Measurements from ENCODE around the gene UBE2L6.

Gene UBE2L6

GRCh38 chr11:57527056-57527631, 40.3 kb downstream of the UBE2L6 start:
- DNase-seq: no peak

GRCh38 chr11:57523419-57523818, 44.1 kb downstream of the UBE2L6 start:
- DNase-seq: no peak

GRCh38 chr11:57521116-57521515, 46.4 kb downstream of the UBE2L6 start:
- DNase-seq: no peak

GRCh38 chr11:57516061-57516443, 51.4 kb downstream of the UBE2L6 start:
- DNase-seq: no peak

GRCh38 chr11:57515332-57516060, 52.0 kb downstream of the UBE2L6 start, which contains the start of gene SLC43A1:
TSS of gene SLC43A1 (minus strand) at chr11:57515702. CDS start at chr11:57514111, 1,591 bp downstream.
- DNase-seq: no peak

- no peak for DNase-seq
Observed at GRCh38 chr11:57514538-57515331, 52.7 kb downstream of the UBE2L6 start.

GRCh38 chr11:57513911-57514537, 53.4 kb downstream of the UBE2L6 start:
- no peak for DNase-seq

- no peak for DNase-seq
Observed at GRCh38 chr11:57513452-57513795, 54.0 kb downstream of the UBE2L6 start.

GRCh38 chr11:57512646-57513451, 54.6 kb downstream of the UBE2L6 start:
- DNase-seq: no peak

GRCh38 chr11:57511741-57512430, 55.6 kb downstream of the UBE2L6 start:
- no peak for DNase-seq

GRCh38 chr11:57508341-57509170, 58.9 kb downstream of the UBE2L6 start:
- DNase-seq: no peak

- DNase-seq: no peak
Observed at GRCh38 chr11:57506522-57506921, 61.0 kb downstream of the UBE2L6 start.

GRCh38 chr11:57504511-57504910, 63.0 kb downstream of the UBE2L6 start:
- no peak for DNase-seq

- DNase-seq: no peak
Observed at GRCh38 chr11:57502870-57503269, 64.6 kb downstream of the UBE2L6 start.

- DNase-seq: no peak
Observed at GRCh38 chr11:57502376-57502775, 65.1 kb downstream of the UBE2L6 start.

- no peak for DNase-seq
Observed at GRCh38 chr11:57501953-57502352, 65.5 kb downstream of the UBE2L6 start.
